Activated T-cell treated with anti-CD3 and anti-CD28 coated beads for 1 hour (primary cell): ENCODE measurements around the gene PPP2R3C.
"Not testable (repeated sequence)": the region's sequence is repeated elsewhere in the genome, so short reads cannot be mapped to it uniquely, and the experiment has no call there.

Experiments used
- DNase-seq: peaks from one replicate; pipeline ENCODE4 v3.0.0-alpha.2; 2020; ENCODE audit warnings: low read depth

PPP2R3C gene

GRCh38 chr14:35124127-35124526, 2.3 kb upstream of the PPP2R3C start:
- no peak for DNase-seq

DNA sequence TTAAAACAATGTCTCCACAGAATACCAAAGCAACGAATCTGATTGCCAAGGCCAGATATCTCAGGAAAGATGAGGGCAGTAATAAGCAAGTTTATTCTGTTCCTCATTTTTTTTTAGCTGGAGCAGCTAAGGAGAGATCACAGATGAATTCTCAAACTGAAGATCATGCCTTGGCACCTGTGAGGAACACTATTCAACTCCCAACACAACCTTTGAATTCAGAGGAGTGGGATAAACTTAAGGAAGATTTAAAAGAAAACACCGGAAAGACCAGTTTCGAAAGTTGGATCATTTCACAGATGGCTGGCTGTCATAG, 1.6 kb upstream of the PPP2R3C start:
- DNase-seq, result no peak

DNA sequence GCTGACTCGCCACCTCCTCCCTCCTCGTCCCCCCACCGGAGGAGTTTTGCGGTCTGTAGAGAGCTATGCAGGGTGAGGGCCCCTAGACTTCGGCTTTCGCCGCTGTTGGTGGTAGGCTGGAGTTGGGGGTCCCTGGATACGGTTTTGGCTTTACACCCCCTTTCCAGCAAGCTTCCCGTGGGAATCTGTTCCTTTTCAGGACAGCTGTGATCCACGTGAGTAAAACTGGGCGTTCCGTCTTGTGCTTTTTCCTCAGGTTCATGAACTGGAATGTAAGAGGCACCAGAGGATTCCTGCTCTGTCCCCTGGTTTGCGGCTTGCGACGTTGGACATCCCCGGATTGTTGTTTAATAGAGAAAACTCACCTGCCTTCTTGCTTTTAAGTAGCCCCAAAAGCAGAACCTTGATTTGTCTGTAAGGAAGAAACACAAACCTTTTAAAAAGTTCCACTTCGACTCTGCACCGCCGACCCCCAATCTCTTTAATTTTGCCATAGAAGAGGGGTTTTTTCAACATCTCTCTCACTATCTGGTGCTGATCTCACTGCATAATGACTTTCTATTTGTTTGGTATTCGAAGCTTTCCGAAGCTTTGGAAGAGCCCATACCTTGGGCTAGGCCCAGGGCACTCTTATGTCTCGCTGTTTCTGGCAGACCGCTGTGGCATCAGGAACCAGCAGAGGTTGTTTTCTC, 1.1 kb upstream of the PPP2R3C start:
- no peak for DNase-seq

DNA sequence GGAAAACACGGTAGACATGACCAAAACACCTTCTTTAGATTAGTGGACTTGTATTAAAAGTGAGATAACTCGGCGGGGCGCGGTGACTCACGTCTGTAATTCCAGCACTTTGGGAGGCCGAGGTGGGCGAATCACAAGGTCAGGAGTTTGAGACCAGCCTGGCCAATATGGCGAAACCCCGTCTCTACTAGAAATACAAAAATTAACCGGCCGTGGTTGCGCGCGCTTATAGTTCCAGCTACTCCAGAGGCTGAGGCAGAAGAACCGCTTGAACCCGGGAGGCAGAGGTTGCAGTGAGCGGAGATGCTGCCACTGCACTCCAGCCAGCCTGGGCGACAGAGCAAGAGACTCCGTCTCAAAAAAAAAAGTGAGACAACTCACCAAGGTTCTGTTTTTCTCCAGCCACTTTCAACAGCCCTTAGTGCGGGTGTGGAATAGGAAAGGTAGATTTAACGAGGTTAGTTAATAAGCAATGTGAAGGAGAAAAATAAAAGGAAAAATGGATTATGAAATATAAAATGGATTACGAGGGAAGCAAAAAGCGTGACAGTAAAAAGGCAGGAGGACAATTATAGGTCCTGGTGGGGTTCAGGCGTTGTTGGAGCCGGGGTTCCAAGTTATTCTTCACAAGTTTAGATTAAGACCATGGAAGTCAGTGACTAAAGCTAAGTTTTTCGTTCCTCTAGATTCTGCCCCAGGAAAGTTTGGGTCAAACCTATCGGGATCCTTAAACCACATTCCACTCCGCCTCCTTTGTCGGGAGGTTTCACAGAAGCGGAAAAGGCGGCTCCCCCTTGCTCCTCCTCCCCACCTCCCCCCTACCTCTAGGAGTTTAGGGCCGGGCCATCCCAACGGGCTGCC, 534 bp downstream of the PPP2R3C start:
- DNase-seq, result no peak

DNA sequence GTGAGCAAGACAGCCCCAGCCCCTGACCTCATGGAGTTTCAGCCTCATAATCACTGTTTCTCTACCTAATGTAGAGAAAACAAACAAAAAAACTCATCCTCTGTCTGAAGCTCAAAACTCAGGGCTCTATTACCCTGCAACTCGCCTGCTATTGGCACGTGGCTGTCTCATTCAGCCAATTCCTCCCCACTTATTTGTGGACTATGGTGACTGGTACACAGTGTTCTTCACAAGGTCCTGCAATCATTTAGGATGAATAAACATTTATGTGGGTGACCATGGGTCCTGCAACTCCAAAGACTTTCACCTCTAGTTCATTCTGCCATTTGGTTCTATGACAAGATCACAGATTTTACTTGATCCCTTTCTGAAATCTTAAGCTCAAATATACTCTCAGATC, 4.7 kb downstream of the PPP2R3C start:
- DNase-seq, result no peak

DNA sequence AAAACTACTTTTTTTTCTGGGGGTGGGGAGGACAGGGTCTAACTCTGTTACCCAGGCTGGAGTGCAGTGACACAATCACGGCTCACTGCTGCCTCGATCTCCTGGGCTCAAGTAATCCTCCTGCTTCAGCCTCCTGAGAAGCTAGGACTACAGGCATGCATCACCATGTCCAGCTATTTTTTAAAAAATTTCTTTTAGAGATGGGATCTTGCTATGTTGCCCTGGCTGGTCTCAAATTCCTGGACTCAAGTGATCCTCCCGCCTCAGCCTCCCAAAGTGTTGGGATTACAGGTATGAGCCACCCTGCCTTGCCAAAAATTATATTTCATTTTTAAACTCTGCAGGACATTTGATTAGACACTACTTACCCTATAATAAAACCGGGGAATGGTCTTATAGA, 5.5 kb downstream of the PPP2R3C start:
- no peak for DNase-seq

GRCh38 chr14:35114036-35114435, 7.8 kb downstream of the PPP2R3C start:
- DNase-seq, result no peak

DNA sequence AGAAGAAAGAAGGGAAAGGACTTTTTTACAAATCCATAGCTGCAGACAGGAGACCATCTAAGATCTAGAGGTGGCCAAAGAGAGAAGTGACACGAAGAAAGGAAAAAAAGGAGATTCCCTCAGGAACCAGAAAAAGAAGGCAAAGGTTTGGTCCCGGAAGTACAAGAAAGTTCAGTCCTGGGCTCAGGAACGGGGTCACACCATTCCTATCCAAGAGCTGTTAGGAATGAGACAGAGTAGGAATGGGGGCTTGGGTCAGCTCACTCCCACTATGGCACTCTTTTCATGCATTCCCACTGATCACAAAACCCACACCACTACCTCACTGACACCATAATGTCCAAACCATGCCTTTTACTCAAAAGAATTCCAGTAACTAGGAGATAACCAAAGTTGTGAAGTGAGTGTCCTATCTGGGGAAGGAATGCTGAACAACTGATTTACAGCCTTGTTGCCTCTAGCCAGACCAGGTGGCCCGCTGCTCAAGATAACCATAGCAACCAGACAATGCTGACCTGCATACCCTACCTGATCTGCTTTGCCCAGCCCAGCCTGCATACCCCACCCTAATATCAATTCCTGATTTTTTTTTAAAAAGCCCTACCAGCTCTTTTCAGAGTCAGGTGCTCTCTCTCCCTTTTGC, 8.4 kb downstream of the PPP2R3C start:
- DNase-seq, result no peak

DNA sequence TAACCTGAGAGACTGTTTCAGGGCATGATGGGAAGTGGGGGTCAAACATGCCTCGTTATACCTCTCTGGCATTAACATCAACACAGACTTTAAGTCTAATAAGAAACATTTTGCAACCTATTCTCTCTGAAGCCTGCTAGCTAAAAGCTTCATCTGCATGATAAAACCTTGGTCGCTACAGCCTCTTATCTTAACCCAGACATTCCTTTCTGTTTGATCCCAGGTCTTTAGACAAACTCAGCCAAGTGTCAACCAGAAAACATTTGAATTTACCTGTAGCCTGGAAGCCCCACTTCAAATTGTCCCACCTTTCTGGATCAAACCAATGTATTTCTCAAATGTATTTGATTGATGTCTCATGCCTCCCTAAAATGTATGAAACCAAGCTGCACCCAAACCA, 9.1 kb downstream of the PPP2R3C start:
- no peak for DNase-seq

DNA sequence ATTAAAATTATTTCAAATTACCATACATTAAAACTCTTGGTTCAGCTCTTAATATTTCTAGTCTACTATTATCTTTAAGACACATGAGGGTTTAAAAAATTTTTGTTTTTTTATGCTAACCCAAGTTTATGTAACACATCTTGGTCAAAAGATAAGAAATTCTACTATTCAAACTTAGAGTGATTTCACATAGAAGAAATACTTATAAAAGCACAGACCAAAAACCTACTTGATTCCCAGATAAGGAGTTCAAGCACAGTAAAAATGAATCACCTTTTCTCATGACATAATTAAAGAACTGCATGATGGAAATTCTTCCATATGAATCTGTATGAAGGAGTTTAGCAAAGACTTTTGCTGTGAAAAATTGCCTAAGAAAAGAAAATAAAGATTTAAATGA, 13.9 kb downstream of the PPP2R3C start:
- DNase-seq, result no peak

DNA sequence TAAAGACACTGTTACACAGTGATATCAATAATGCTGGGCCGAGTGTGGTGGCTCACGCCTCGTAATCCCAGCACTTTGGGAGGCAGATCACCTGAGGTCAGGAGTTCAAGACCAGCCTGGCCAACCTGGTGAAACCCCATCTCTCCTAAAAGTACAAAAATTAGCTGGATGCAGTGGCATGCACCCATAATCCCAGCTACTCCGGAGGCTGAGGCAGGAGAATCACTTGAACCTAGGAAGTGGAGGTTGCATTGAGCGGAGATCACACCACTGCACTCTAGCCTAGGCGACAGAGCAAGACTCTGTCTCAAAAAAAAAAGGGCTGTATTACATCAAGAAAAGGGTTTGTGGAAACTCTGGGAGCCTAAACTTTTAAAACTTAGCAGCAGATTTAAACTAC, 27.1 kb downstream of the PPP2R3C start:
- DNase-seq, result not testable (repeated sequence)

DNA sequence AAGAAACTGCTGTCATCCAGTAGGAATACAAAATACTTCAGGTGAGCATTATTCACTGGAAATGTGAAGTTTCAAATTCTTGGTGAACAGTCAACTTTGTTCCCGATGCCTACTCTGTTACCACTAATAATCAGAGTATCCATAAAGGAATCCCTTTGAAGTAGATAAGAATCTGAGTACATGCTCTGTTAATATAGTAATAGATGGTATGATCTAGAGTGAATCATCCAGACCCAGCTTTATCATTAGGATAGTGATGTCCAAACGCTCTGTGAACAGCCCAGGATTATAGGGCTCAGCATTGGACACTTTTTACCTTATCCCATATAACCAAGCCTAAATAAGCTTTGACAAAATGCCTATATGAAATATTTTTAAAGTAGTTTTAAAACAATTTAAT, 33.3 kb downstream of the PPP2R3C start:
- DNase-seq, result no peak

GRCh38 chr14:35085441-35085840, 36.3 kb downstream of the PPP2R3C start:
- DNase-seq, result no peak

DNA sequence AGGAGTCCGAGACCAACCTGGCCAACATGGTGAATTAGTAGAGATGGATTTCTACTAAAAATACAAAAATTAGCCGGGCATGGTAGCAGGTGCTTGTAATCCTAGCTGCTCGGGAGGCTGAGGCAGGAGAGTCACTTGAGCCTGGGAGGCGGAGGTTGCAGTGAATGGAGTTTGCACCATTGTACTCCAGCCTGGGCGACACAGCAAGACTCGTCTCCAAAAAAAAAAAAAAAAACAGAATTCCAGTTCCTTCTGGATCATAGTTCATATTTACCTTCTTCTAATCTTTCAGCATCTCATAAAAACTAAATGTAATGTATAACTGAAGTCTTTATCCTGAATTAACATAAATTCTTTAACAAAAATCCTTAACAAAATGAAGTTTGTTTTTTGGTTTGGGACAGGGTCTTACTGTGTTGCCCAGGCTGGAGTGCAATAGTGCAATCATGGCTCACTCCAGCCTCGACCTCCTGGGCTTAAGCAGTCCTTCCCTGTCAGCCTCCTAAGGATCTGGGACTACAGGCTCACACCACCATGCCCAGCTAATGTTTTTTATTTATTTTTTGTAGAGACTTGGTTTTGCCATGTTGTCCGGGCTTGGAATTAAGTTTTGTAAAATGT, 38.1 kb downstream of the PPP2R3C start:
- DNase-seq, result no peak

- no peak for DNase-seq
Measured at GRCh38 chr14:35079742-35080141, 42.0 kb downstream of the PPP2R3C start.

DNA sequence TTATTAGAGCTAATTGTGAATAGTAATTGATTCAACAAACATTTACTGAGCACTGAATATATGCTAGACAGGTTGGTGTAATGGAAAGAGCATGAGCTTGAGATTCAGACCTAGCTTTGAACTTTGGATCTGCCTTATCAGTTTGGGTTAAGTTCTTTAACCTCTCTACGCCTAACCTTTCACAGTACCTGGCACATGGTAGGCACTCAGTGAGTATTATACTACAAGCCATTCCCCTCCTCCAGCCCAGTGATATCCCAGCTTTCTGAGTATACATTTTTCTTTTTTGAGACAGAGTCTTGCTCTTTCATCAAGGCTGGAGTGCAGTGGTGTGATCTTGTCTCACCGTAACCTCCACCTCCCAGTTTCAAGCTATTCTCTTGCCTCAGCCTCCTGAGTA, 43.7 kb downstream of the PPP2R3C start:
- no peak for DNase-seq

DNA sequence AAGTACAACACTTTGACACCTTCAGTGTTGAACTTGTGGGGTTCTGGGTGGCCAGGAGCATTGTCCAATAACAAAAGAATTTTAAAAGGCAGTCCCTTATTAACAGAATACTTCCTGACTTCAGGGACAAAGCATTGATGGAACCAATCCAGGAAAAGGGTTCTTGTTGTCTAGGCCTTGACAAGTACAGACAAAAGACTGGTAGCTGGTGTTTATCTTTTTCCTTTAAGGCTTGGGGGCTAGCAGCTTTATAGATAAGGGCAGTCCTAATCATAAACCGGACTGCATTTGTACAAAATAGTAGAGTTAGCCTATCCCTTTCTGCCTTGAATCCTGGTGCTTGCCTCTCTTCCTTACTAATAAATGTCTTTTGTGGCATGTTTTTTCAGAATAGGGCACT, 48.3 kb downstream of the PPP2R3C start:
- no peak for DNase-seq

DNA sequence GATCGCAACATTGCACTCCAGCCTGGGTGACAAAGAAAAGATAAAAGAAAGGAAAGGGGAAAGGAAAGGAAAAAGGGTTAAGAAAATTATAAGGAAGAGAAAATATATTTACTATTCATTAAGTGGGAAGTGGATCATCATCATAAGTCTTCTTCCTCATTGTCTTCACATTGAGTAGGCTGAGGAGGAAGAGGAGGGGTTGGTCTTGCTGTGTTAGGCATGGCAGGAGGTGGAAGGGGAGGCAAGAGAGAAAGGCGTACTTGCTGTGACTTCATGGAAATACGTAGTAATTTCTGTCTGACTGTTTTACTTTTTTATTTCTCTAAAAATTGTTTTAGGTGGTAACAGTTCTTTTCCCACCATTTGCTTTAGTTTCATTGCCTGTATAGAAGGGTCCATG, 49.6 kb downstream of the PPP2R3C start:
- no peak for DNase-seq

- DNase-seq, result no peak
Measured at GRCh38 chr14:35068238-35069012, 53.4 kb downstream of the PPP2R3C start.

DNA sequence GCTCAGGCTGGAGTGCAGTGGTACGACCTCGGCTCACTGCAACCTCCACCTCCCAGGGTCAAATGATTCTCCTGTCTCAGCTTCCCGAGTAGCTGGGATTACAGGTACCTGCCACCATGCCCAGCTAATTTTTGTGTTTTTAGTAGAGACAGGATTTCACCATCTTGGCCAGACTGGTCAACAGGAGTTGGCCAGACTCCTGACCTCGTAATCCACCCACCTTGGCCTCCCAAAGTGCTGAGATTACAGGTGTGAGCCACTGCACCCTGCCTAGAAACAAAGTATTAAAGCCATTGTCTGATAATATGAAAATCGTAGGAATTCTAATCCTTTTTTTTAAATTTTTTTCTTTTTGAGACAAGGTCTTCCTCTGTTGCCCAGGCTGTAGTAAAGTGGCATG, 56.1 kb downstream of the PPP2R3C start:
- DNase-seq, result not testable (repeated sequence)

DNA sequence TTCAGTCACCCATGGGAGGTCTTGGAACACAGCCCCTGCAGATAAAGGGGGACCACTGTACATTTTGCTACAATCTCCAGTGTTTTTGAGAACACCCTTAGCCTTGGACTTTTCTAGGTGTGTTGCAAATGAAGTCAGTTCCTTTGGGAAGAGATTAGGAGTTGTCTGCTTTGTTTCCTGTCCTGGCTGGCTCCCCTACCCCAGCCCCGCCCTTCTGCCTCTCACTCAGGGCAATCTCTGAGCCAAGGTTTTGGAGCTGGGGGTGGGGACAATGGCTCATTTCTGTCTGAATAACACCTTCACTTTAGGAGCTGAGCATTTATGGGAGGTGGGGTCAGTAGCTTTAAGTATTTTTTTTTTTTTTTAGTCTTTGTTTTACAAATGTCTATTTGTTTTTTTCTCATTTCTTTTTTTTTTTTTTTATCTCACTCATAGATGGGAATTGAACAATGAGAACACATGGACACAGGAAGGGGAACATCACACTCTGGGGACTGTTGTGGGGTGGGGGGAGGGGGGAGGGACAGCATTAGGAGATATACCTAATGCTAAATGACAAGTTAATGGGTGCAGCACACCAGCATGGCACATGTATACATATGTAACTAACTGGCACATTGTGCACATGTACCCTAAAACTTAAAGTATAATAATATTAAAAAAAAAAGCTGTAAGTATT, 60.5 kb downstream of the PPP2R3C start:
- not testable (repeated sequence) for DNase-seq
